HG02970 (cell line): ENCODE data around the gene ZDHHC6.
A peak's percentile ranks its signal among the peaks of the same experiment; 100 is the strongest.
"Not testable (repeated sequence)": the region's sequence is repeated elsewhere in the genome, so short reads cannot be mapped to it uniquely, and the experiment has no call there.

ENCODE experiments used
- ATAC-seq: cut with Tn5 transposase; IDR thresholded peaks from one replicate; pipeline ENCODE4 v1.9.1; 2021; ENCODE audit warnings: mild to moderate bottlenecking, moderate library complexity, moderate number of reproducible peaks; ENCODE audit not compliant: unreplicated experiment, low FRiP score

Gene ZDHHC6

DNA sequence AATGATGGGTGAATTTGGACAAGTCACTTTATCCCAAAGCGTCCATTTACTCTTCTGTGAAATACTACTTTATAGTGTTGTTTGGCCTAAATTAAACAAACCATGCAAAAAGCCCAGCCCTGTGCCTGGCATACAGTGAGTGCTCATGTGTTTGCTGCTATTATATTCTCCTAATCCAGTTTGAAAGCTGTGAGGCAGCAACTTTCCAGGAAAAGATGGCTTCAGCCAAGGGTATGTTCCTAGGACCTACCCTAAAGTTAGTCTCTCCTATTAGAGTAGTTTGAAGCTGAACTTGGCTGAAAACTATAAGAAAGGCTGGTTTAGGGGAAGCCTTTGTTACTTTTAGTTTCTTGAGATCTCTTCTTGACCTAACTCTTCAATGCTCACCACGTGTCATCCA is 52.9 kb downstream of the ZDHHC6 start:
- no peak for ATAC-seq

DNA sequence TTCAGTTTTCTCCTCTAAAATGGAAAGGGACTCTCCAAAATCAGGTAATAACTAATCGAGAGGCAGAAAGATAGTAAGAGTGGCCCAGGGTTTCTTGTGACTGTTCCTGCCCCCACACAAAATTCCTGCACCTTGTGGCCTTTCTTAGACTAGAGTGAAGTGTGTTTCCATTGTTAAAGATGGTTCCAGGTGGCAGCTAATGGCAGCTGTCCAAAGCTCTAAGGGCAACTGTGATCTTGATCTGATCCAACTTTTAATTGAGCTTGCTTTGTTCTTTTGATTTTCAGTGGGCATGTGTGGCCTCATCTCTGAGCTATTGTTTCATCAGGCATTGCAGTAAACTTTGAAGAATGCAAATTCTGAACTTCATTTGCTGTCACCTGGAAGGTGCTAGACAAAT is 53.4 kb downstream of the ZDHHC6 start:
- ATAC-seq, result no peak

DNA sequence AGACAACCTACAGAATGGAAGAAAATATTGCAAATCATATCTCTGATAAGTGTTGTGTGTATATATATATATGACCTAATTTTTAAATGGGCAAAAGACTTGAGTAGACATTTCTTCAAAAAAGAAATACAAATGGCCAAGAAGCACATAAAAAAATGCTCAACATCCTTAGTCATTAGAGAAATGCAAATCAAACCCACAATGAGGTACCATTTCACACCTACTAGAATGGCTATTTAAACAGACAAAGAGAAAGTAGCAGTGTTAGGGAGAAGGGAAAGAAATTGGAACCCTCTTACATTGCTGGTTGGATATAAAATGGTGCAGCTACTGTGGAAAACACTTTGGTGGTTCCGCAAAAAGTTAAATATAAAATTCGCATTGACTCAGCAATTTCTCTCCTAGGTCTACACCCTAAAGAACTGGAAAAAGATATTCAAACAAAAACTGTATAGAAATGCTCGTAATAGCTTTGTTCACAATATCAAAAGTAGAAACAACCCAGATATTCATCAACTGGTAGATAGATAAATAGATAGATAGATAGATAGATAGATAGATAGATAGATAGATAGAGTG is 56.5 kb downstream of the ZDHHC6 start:
- ATAC-seq, result no peak

DNA sequence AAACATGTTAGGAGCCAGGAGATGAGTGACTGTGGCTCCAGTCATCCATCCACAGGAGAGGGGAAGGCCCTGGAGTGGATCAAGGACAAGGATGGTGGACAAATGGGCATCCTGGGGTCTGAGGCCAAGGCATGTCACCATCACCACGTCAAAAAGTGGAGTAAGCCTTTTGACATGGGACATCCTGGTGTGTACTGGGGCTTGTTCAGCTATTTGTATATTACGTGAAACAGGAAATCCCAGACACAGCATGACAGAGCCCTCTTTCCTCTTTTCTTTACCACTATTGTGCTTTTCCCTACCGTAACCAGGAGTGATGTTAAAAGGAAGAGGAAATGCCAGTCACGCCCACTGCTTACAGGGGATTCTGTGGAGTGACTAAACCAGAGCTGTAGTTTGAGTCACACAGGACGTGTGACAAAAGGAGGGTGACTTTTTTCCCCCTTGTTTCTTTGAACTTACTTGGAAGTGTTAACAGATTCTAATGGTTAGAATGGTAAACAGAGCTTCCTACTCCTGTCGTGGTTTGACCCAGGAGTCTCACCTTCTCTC is 57.4 kb downstream of the ZDHHC6 start:
- ATAC-seq, result peak; percentile 64

DNA sequence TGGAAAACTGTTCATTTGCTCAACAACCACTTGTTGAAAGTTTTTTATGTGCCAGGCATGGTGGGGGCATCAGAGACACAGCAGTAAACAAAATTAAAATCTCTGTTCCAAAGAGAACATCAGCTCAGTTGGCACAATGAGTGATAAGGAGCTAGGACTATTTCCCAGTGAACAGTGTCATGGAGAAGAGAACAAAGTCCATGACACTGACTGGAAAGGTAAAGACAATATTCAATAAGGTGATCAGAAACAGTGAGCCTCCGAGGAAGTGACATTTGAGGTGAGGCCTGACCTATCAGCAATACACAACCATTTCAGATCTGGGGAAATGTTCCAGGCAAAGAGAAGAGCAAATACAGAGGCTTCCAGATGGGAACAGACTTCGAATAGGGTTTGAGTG is 58.2 kb downstream of the ZDHHC6 start:
- no peak for ATAC-seq

DNA sequence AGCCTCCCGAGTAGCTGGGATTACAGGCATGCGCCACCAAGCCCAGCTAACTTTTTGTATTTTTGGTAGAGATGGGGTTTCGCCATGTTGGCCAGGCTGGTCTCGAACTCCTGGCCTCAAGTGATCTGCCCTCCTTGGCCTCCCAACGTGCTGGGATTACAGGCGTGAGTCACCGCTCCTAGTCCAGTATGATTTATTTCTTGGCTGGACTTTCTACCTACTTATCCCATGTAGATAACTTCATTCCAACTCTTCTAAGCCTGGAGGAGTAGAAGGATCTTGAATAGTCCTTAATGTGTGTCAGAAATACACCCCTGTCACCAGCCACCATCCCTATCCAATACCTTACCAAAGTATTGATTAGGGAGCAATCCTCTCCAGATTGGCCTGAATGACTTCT is 58.7 kb downstream of the ZDHHC6 start:
- ATAC-seq, result not testable (repeated sequence)

DNA sequence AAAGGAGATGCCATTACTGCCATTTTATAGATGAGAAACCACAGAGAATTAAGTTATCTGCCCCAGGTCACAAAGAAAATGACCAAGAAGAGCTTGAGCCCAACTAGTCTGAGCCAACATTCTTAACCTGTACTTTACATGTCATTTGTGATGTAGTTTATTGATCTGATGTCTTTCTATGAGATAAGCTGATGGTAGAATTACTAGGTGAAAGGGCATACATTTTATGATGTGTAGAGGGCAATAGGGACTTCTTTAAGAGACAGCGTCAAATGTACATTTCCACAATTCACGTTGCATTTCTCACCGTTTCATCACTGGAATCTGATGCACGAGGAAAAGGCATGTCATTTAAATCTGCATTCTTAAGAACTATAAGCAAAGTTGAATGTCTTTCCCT is 61.5 kb downstream of the ZDHHC6 start:
- ATAC-seq, result no peak

DNA sequence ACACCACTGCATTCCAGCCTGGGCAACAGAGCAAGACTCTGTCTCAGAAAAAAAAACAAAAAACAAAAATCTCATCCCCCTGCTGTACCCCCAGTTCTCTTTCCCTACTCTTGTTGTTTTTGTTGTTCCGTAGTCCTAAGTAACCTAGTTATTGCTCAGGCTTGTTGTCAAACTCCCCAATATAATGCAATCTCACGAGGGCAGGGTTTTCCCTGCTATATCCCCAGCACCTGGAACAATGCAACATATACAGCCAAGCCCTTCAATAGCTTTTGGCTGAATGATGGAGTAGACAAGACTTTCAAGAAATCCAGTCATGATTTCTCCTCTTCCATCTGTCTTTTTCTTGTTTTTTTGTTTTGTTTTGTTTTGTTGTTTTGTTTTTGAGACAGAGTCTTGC is 62.6 kb downstream of the ZDHHC6 start:
- ATAC-seq, result no peak

DNA sequence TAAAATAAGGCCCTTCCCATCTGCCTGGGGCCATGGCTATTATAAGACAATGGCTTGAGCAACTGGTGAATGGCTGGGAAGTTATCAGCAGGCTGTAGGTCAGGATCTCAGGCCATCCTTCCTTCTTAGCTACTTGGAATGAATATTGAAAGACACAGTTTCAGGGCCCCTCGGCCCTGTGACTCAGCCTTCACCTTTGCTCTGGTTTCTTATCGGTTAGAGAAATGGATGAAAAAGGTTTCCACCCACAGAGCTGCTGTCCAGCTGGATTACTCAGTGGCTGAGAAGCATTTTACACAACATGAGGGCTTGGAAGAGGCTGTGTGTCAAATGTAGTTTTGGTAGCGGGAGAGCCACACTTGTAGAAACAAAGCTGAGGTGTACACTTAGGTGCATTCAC is 63.4 kb downstream of the ZDHHC6 start:
- no peak for ATAC-seq

DNA sequence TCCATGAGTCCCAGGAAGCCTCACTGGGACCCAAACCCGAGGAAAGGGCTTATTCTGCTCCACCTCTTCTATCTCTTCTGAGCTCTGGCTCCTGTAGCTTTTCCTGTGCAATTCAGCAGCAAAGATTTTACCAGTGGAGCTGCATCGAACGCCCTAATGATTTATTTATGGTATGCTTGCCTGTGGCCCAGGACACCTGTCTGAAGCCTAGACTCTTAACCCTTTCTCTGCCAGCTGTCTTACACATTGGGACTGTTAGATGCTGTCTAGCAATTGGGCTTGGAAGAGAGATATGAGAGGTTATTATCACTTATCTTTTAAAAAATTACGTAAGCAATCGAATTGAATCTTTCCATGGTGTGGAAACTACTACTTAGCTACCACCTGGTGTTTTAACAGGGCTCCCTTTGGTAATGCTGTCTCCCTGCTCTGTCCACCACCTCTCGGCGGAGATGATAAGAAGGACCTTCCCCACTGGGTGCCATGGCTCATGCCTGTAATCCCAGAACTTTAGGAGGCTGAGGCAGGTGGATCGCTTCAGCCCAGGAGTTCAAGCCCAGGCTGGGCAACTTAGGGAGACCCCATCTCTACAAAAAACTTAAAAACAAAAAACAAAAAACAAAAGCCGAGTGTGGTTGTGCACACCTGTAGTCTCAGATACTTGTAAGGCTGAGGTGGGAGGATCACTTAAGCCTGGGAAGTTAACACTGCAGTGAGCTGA is 64.0 kb downstream of the ZDHHC6 start:
- ATAC-seq, result no peak
